Thoracic aorta (tissue), 2 donors: ENCODE data around the gene CDC42BPB. TPM values are rescaled to one million over a fixed set of nuclear protein-coding genes. Genes with fewer than 3 reads are reported as not detected.

Source experiments
- ATAC-seq: fragments of 150-250 bp; one replicate; pipeline ENCODE4 v1.8.0; 2017; ENCODE audit warnings: low read depth; ENCODE audit not compliant: insufficient number of reproducible peaks, low FRiP score
- DNase-seq: peaks from one replicate; pipeline ENCODE4 v3.0.0-alpha.2; 2020; ENCODE audit warnings: low spot score
- H3K27ac ChIP-seq, 2 donors: fragments of 200-600 bp; sonication (generic); 1 replicate in 1 of 2; 2 replicates in 1 of 2; pipeline ENCODE4 v1.5.1; 2016; ENCODE audit warnings: mild to moderate bottlenecking in 2 of 2, moderate library complexity in 2 of 2
- H3K27me3 ChIP-seq: fragments of 200-600 bp; sonication (generic); replicated peaks from 2 replicates; pipeline ENCODE4 v1.6.0; 2016; ENCODE audit warnings: mild to moderate bottlenecking; ENCODE audit not compliant: insufficient read depth
- H3K36me3 ChIP-seq: fragments of 200-600 bp; sonication (generic); one replicate; pipeline ENCODE4 v1.5.1; 2016
- H3K4me1 ChIP-seq, 2 donors: fragments of 200-600 bp; sonication (generic); 1 replicate in 1 of 2; 2 replicates in 1 of 2; pipeline versions ENCODE4 v1.5.1 to v1.6.0; 2016; ENCODE audit warnings: low read depth in 2 of 2, mild to moderate bottlenecking in 1 of 2; ENCODE audit not compliant: control insufficient read depth in 1 of 2
- H3K4me3 ChIP-seq: fragments of 200-600 bp; sonication (generic); 2 replicates; pipeline ENCODE4 v1.5.1; 2016; ENCODE audit warnings: mild to moderate bottlenecking
- H3K9me3 ChIP-seq: fragments of 200-600 bp; sonication (generic); 2 replicates; pipeline ENCODE4 v1.5.1; 2016
- CTCF ChIP-seq: fragments of 200-600 bp; sonication (generic); IDR thresholded peaks from one replicate; pipeline ENCODE4 v1.5.1; 2019; ENCODE audit warnings: antibody characterized with exemption
- total RNA-seq, 2 donors: library from RNA; depleted of rRNA; stranded (reverse); fragments of >200 nt; gene quantifications; one replicate each; pipeline versions ENCODE4 v1.1.0 to v1.2.3, GENCODE V29; 2016

CDC42BPB gene
- total RNA-seq, 2 donors from 2014 or later, result 121 to 133 TPM

- no peaks in the 10 kb centered on the region for H3K9me3 ChIP-seq
- H3K36me3 ChIP-seq, result peaks cover 87% of the 10 kb centered on the region
- H3K27ac ChIP-seq, result no peak overlapping the region
- no peaks in the 10 kb centered on the region for H3K27me3 ChIP-seq
- H3K4me3 ChIP-seq, result no peak overlapping the region
- H3K4me1 ChIP-seq, result peaks cover 4 to 19% of the 10 kb centered on the region in 2 donors
- ATAC-seq (no peak), DNase-seq (no peak)
- TF ChIP-seq CTCF, result no peak
Observed at GRCh38 chr14:102948698-102949061, 108.7 kb downstream of the CDC42BPB start.

- H3K27ac ChIP-seq, result no peak overlapping the region
- DNase-seq, result no peak
- peaks cover 89% of the 10 kb centered on the region for H3K36me3 ChIP-seq
- no peak overlapping the region for H3K4me3 ChIP-seq
- peaks cover 4 to 19% of the 10 kb centered on the region in 2 donors for H3K4me1 ChIP-seq
- no peaks in the 10 kb centered on the region for H3K27me3 ChIP-seq
- no peaks in the 10 kb centered on the region for H3K9me3 ChIP-seq
- TF ChIP-seq CTCF, result no peak
- no peak for ATAC-seq
Observed at GRCh38 chr14:102947321-102948103, 109.8 kb downstream of the CDC42BPB start.

- Histone ChIP-seq H3K27me3 (no peaks in the 10 kb centered on the region), H3K27ac (no peak overlapping the region), H3K4me3 (no peak overlapping the region), H3K9me3 (no peaks in the 10 kb centered on the region), H3K4me1 (peaks cover 4 to 18% of the 10 kb centered on the region in 2 donors), H3K36me3 (peaks cover 91% of the 10 kb centered on the region)
- TF ChIP-seq CTCF, result no peak
- DNase-seq, result no peak
- no peak for ATAC-seq
Observed at GRCh38 chr14:102945346-102946130, 111.8 kb downstream of the CDC42BPB start.

- Histone ChIP-seq H3K27ac (no peak overlapping the region), H3K4me3 (no peak overlapping the region), H3K4me1 (peaks cover 0 to 10% of the 10 kb centered on the region in 2 donors), H3K27me3 (no peaks in the 10 kb centered on the region), H3K36me3 (peaks cover 89% of the 10 kb centered on the region), H3K9me3 (no peaks in the 10 kb centered on the region)
- ATAC-seq, result no peak
- TF ChIP-seq CTCF, result no peak
- no peak for DNase-seq
Observed at GRCh38 chr14:102944448-102945330, 112.7 kb downstream of the CDC42BPB start.
